Left ventricle myocardium superior (tissue), 1 donor: ENCODE measurements around the gene XYLT1. TPM values are rescaled to one million over a fixed set of nuclear protein-coding genes. Genes with fewer than 3 reads are reported as not detected.

Source experiments
- ATAC-seq: fragments of 200-7000 bp; cut with Tn5 transposase; one replicate; pipeline ENCODE4 v1.9.1; 2020; ENCODE audit warnings: mild to moderate bottlenecking, moderate library complexity
- DNase-seq: peaks from one replicate; pipeline ENCODE4 v3.0.0-alpha.2; 2020
- intact Hi-C: fragments of 100-400 bp; cut with micrococcal nuclease; formaldehyde crosslinking; loops from one replicate; pipeline ENCODE4 v1.11.0; 2022
- total RNA-seq: library from RNA; stranded (reverse); fragmentation: NEBNext Ultra II Directional; extraction: Animal tissue kit (Norgen Biotek cat#: 25700); gene quantifications from one replicate; pipeline ENCODE4 v1.2.1, GENCODE V29; 2021
- donor health status: DM: no; HTN: yes; CAD: no; lungs with severe emphysema.

XYLT1 gene
- total RNA-seq, 1 donor from 2014 or later, result 1.6 TPM

GRCh38 chr16:17128791-17129190, 342.0 kb downstream of the XYLT1 start:
- no peak for ATAC-seq
- intact Hi-C loops, result no loop called here
- DNase-seq, result no peak

- intact Hi-C loops, result no loop called here
- ATAC-seq, result no peak
- DNase-seq, result no peak
Observed at GRCh38 chr16:17126156-17126555, 344.6 kb downstream of the XYLT1 start.

- intact Hi-C loops, result no loop called here
- DNase-seq, result no peak
- no peak for ATAC-seq
Observed at GRCh38 chr16:17125671-17126070, 345.1 kb downstream of the XYLT1 start.

- DNase-seq (no peak), ATAC-seq (no peak)
- intact Hi-C loops, result no loop called here
Observed at GRCh38 chr16:17117906-17118577, 352.7 kb downstream of the XYLT1 start.

- intact Hi-C loops, result no loop called here
- ATAC-seq, result no peak
- DNase-seq, result no peak
Observed at GRCh38 chr16:17116595-17117322, 354.0 kb downstream of the XYLT1 start.

- intact Hi-C loops, result no loop called here
- no peak for ATAC-seq
- no peak for DNase-seq
Observed at GRCh38 chr16:17109413-17109812, 361.3 kb downstream of the XYLT1 start.

- DNase-seq (no peak), ATAC-seq (no peak)
- intact Hi-C loops, result no loop called here
Observed at GRCh38 chr16:17108596-17108995, 362.2 kb downstream of the XYLT1 start.

GRCh38 chr16:17107450-17107849, 363.3 kb downstream of the XYLT1 start:
- ATAC-seq (no peak), DNase-seq (no peak)
- intact Hi-C loops, result no loop called here

- DNase-seq (no peak), ATAC-seq (no peak)
- intact Hi-C loops, result no loop called here
Observed at GRCh38 chr16:17106243-17106791, 364.4 kb downstream of the XYLT1 start.

GRCh38 chr16:17105239-17105797, 365.4 kb downstream of the XYLT1 start:
- intact Hi-C loops, result no loop called here
- ATAC-seq, result no peak
- DNase-seq, result no peak

- ATAC-seq (no peak), DNase-seq (no peak)
- intact Hi-C loops, result no loop called here
Observed at GRCh38 chr16:17104654-17105053, 366.1 kb downstream of the XYLT1 start.

- ATAC-seq (no peak), DNase-seq (no peak)
- intact Hi-C loops, result no loop called here
Observed at GRCh38 chr16:17103216-17103615, 367.5 kb downstream of the XYLT1 start.

- no peak for DNase-seq
Observed at GRCh38 chr16:17101646-17102045, 369.1 kb downstream of the XYLT1 start.

GRCh38 chr16:17098685-17099084, 372.1 kb downstream of the XYLT1 start:
- intact Hi-C loops, result no loop called here
- no peak for DNase-seq
- ATAC-seq, result no peak

More at GRCh38 chr16:17101646-17102045, 369.1 kb downstream of the XYLT1 start:
- ATAC-seq, result no peak
- intact Hi-C loops, result no loop called here

- no peak for DNase-seq
- ATAC-seq, result no peak
- intact Hi-C loops, result no loop called here
Observed at GRCh38 chr16:17084130-17084529, 386.6 kb downstream of the XYLT1 start.

- intact Hi-C loops, result no loop called here
- DNase-seq (no peak), ATAC-seq (no peak)
Observed at GRCh38 chr16:17083628-17084027, 387.1 kb downstream of the XYLT1 start.

GRCh38 chr16:17082095-17082882, 388.5 kb downstream of the XYLT1 start:
- no peak for ATAC-seq
- DNase-seq, result no peak
- intact Hi-C loops, result no loop called here

GRCh38 chr16:17080105-17080504, 390.7 kb downstream of the XYLT1 start:
- ATAC-seq (no peak), DNase-seq (no peak)
- intact Hi-C loops, result no loop called here

- DNase-seq, result no peak
- no peak for ATAC-seq
- intact Hi-C loops, result no loop called here
Observed at GRCh38 chr16:17078931-17079631, 391.7 kb downstream of the XYLT1 start.
